ENCODE measurements around the gene CEP162. TPM values are rescaled to one million over a fixed set of nuclear protein-coding genes. Genes with fewer than 3 reads are reported as not detected.

The CEP162 gene
- total and polyA plus RNA-seq, 2 donors (not counting 1 experiment from before 2014, with no cell fraction given), result 1.8 to 13.4 TPM

DNA sequence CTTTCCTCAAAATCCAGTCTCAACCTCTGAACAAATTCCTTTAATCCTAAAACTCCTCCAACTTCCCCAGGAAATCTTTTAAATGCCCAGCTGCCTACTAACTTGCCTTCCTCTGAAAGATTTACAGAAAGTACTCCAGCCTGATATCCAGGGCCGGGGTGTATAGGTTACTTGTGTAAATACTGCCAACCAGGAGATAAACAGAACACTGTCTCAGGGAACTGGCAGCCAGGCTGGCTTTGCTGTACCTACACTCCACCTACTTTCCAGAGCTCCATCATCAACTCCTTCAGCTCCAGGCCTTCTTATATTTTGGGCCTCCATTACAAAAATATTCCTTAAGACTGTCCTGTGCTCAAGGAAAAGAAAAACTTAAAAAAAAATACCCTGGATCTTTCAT is 85.9 kb downstream of the CEP162 start:
- Histone ChIP-seq H3K36me3 (replicated peaks in 1 of 2; ENCODE audit: control extremely low read depth in 1 of 2, control insufficient read depth in 1 of 2, extremely low read depth in 1 of 2, insufficient read depth in 2 of 2, low read length in 1 of 2) (peaks cover 0 to 8% of the 10 kb centered on the region in 2 experiments), H3K27ac (ENCODE audit: low read length in 2 of 2) (no peak overlapping the region), H2AFZ (ENCODE audit: insufficient read depth, low read depth, low read length, poor library complexity, severe bottlenecking) (no peak overlapping the region), H3K79me2 (ENCODE audit: control insufficient read depth, insufficient read depth, low read length) (no peaks in the 10 kb centered on the region), H4K20me1 (ENCODE audit: control insufficient read depth, insufficient read depth, low read length, poor library complexity, severe bottlenecking) (no peaks in the 10 kb centered on the region), H3K4me3 (ENCODE audit: control extremely low read depth in 1 of 5, extremely low read depth in 1 of 5, insufficient read depth in 1 of 5, low read depth in 2 of 5, low read length in 4 of 5) (no peak overlapping the region), H3K27me3 (replicated peaks in 1 of 4; ENCODE audit: control extremely low read depth in 1 of 4, control insufficient read depth in 3 of 4, insufficient read depth in 4 of 4, low read length in 3 of 4) (no peaks in the 10 kb centered on the region), H3K4me1 (ENCODE audit: control insufficient read depth in 2 of 2, insufficient read depth in 2 of 2, low read length in 2 of 2) (no peaks in the 10 kb centered on the region), H3K9me3 (ENCODE audit: control extremely low read depth in 1 of 3, control insufficient read depth in 2 of 3, insufficient read depth in 1 of 3, low read length in 2 of 3) (no peaks in the 10 kb centered on the region), H3K9ac (ENCODE audit: low read length) (no peak overlapping the region), H3K4me2 (replicated peaks; ENCODE audit: low read depth, low read length, poor library complexity, severe bottlenecking) (no peak overlapping the region)
- ATAC-seq (ENCODE audit: low read depth) (no peak), DNase-seq (no peak)
- intact Hi-C loops (cut with micrococcal nuclease), result no loop called here
- WGBS (ENCODE audit: insufficient coverage), result no CpG with 5 or more reads among the region's 1 CpG
- Mint-ChIP-seq H3K4me1 (no peaks in the 10 kb centered on the region), H3K4me3 (no peak overlapping the region), H3K27me3 (no peaks in the 10 kb centered on the region), H3K9me3 (ENCODE audit: insufficient read depth) (no peaks in the 10 kb centered on the region), H3K27ac (no peak overlapping the region)
- CTCF ChIA-PET, result interaction anchor here (0.6 kb wide), 1 partner anchor 1246 kb away, joined by 3 read pairs; no protein-coding TSS in a partner anchor
- TF ChIP-seq, protein P1, sequence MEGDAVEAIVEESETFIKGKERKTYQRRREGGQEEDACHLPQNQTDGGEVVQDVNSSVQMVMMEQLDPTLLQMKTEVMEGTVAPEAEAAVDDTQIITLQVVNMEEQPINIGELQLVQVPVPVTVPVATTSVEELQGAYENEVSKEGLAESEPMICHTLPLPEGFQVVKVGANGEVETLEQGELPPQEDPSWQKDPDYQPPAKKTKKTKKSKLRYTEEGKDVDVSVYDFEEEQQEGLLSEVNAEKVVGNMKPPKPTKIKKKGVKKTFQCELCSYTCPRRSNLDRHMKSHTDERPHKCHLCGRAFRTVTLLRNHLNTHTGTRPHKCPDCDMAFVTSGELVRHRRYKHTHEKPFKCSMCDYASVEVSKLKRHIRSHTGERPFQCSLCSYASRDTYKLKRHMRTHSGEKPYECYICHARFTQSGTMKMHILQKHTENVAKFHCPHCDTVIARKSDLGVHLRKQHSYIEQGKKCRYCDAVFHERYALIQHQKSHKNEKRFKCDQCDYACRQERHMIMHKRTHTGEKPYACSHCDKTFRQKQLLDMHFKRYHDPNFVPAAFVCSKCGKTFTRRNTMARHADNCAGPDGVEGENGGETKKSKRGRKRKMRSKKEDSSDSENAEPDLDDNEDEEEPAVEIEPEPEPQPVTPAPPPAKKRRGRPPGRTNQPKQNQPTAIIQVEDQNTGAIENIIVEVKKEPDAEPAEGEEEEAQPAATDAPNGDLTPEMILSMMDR (IDR thresholded peaks at IDR 0.05), result no peak
- TF ChIP-seq EZH2 (IDR thresholded peaks at IDR 0.05; ENCODE audit: borderline replicate concordance, insufficient read depth, low read depth, low read length, poor library complexity, severe bottlenecking), result no peak
- POLR2A ChIA-PET, result no interaction called here

DNA sequence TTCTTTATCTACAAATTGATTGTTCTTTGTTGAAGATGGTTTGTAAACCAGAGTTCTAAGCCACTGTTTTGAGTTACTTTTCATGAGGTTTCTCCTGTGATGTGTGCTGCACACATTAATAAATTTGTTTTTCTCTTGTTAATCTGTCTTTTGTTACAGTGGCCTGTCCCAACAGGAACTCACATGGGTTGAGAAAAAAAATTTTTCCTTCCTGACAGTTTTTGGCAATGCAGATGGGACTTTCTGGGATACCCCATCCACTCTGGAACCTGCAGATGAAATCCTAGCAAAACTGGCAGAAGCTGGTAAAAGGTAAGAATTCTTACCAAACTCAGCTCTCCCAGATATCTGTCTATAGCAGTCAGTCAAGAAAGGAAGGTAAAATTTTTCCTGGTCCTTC is 88.1 kb downstream of the CEP162 start:
- Histone ChIP-seq H3K4me1 (ENCODE audit: control insufficient read depth in 2 of 2, insufficient read depth in 2 of 2, low read length in 2 of 2) (no peaks in the 10 kb centered on the region), H3K9ac (ENCODE audit: low read length) (no peak overlapping the region), H3K27ac (ENCODE audit: low read length in 2 of 2) (no peak overlapping the region), H3K36me3 (replicated peaks in 1 of 2; ENCODE audit: control extremely low read depth in 1 of 2, control insufficient read depth in 1 of 2, extremely low read depth in 1 of 2, insufficient read depth in 2 of 2, low read length in 1 of 2) (peaks cover 8 to 10% of the 10 kb centered on the region in 2 experiments), H2AFZ (ENCODE audit: insufficient read depth, low read depth, low read length, poor library complexity, severe bottlenecking) (no peak overlapping the region), H3K4me3 (ENCODE audit: control extremely low read depth in 1 of 5, extremely low read depth in 1 of 5, insufficient read depth in 1 of 5, low read depth in 2 of 5, low read length in 4 of 5) (no peak overlapping the region), H3K4me2 (replicated peaks; ENCODE audit: low read depth, low read length, poor library complexity, severe bottlenecking) (no peak overlapping the region), H3K27me3 (replicated peaks in 1 of 4; ENCODE audit: control extremely low read depth in 1 of 4, control insufficient read depth in 3 of 4, insufficient read depth in 4 of 4, low read length in 3 of 4) (no peaks in the 10 kb centered on the region), H4K20me1 (ENCODE audit: control insufficient read depth, insufficient read depth, low read length, poor library complexity, severe bottlenecking) (no peaks in the 10 kb centered on the region), H3K79me2 (ENCODE audit: control insufficient read depth, insufficient read depth, low read length) (no peaks in the 10 kb centered on the region), H3K9me3 (ENCODE audit: control extremely low read depth in 1 of 3, control insufficient read depth in 2 of 3, insufficient read depth in 1 of 3, low read length in 2 of 3) (peaks cover 0 to 2% (median 0%) of the 10 kb centered on the region in 3 donors)
- TF ChIP-seq, protein P1 (IDR thresholded peaks at IDR 0.05), result no peak
- no peak for TF ChIP-seq EZH2 (IDR thresholded peaks at IDR 0.05; ENCODE audit: borderline replicate concordance, insufficient read depth, low read depth, low read length, poor library complexity, severe bottlenecking)
- H3K4me3 Mint-ChIP-seq, result no peak overlapping the region
- ATAC-seq (ENCODE audit: low read depth) (no peak), DNase-seq (no peak)
- H3K27ac Mint-ChIP-seq, result no peak overlapping the region
- CTCF ChIA-PET, result no interaction called here
- no peaks in the 10 kb centered on the region for H3K27me3 Mint-ChIP-seq
- H3K9me3 Mint-ChIP-seq (ENCODE audit: insufficient read depth), result no peaks in the 10 kb centered on the region
- intact Hi-C loops (cut with micrococcal nuclease), result no loop called here
- H3K4me1 Mint-ChIP-seq, result no peaks in the 10 kb centered on the region
- POLR2A ChIA-PET, result no interaction called here
